ENCODE measurements around the gene DDX39B. TPM values are rescaled to one million over a fixed set of nuclear protein-coding genes. Genes with fewer than 3 reads are reported as not detected.
"Not testable (repeated sequence)": the region's sequence is repeated elsewhere in the genome, so short reads cannot be mapped to it uniquely, and the experiment has no call there.

DDX39B gene
- total RNA-seq, 1 experiment from 2014 or later = 467 TPM

DNA sequence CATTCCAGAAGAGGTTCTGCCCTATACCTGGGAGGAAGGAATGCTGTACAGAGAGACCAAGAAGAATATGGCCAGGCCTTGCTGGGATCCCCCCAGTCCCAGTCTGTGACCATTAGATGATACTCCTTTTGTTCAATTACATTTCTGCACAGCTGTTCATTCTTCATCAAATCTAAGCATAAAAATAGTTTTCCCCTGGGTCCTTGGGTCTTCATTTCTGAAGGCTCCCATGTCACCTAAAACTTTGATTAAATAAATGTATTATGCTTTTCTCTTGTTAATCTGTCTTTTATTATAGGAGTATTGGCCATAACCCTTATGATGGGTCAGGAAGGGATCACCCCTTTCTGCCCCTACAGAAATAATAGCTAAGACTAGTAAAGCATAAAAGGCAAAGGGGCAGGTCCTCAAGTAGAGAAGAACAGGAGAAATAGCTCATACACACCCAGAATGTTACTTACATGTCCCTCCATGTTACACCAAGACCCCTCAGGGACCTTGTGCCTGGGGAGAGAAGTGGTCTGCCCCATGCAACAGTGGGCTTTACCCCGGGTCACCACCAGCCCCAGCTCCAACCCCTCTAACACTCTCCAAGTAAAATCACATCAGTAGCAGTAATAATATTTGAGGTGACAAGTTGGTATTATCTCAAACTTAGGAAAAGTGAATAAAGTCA, 28.2 kb upstream of the DDX39B start:
- no peak overlapping the region for H3K4me3 ChIP-seq
- no peaks in the 10 kb centered on the region for H3K36me3 ChIP-seq
- H3K4me1 ChIP-seq (replicated peaks) = no peaks in the 10 kb centered on the region
- no peak overlapping the region for H3K27ac ChIP-seq
- DNase-seq (ENCODE audit: low read depth in 1 of 2, low spot score in 2 of 2) = no peak
- no peaks in the 10 kb centered on the region for H3K9me3 ChIP-seq (replicated peaks)
- H3K27me3 ChIP-seq (replicated peaks) = no peaks in the 10 kb centered on the region

DNA sequence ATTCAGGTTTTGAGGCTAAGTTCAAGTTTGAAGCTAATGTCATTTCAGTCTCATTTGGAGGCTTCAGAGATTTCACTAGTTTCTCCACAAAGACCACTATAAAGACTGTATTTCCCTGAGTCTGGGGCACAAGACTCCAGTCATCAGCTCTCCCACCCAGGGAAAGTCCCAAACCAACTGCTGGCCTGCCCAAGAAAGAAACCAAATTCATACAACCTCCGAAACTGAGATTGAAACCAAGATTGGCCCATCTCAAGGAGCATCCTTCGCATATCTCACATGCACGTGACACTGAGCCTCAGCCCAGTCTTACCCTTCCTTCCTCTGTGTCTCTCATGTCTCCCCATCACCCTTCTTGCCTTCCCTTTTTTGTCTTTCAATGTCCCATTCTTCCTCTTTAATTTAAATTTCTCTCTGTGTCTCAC, 26.7 kb upstream of the DDX39B start:
- Histone ChIP-seq H3K36me3 (no peaks in the 10 kb centered on the region), H3K27me3 (replicated peaks) (no peaks in the 10 kb centered on the region), H3K9me3 (replicated peaks) (no peaks in the 10 kb centered on the region), H3K4me1 (replicated peaks) (peaks cover 3% of the 10 kb centered on the region), H3K4me3 (no peak overlapping the region), H3K27ac (no peak overlapping the region)
- no peak for DNase-seq (ENCODE audit: low read depth in 1 of 2, low spot score in 2 of 2)

DNA sequence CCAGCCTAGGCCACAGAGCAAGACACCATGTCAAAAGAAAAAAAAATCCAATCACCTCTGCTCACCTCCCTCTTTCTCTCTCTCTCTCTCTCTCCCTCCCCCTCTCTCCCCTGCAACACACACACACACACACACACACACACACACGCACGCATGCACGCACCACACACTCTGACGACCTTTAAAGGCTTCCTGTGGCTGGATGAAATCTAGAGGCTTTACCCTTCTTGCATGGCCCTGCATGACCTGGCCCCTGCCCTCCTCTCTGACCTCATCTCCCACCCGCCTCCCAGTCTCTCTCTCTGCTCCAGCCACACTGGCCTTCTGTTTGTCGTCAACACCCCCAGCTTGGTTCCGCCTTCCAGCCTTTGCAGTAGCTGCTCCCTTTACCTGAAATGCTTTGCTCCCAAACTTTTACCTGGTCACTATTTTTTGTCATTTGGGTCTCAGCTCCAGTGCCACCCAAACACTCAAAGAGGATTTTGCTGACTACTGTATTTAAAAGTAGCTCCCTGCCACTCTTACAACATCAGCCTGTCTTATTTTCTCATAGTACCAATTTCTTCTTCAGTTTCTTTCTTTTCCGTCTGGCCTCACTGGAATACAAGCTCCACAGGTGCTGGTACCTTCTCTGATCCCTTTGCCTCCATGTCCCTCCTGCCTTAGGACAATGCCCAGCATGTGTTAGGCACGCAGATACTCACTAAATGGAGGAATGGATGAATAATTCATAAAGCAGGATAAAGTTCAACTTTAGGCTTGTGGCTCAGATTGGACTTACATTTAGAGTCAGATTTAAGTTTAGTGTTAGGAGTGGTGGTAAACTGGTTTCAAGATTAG, 25.9 kb upstream of the DDX39B start:
- Histone ChIP-seq H3K36me3 (no peaks in the 10 kb centered on the region), H3K27ac (no peak overlapping the region), H3K4me1 (replicated peaks) (peaks cover 11% of the 10 kb centered on the region), H3K4me3 (no peak overlapping the region), H3K9me3 (replicated peaks) (no peaks in the 10 kb centered on the region), H3K27me3 (replicated peaks) (no peaks in the 10 kb centered on the region)
- no peak for DNase-seq (ENCODE audit: low read depth in 1 of 2, low spot score in 2 of 2)

DNA sequence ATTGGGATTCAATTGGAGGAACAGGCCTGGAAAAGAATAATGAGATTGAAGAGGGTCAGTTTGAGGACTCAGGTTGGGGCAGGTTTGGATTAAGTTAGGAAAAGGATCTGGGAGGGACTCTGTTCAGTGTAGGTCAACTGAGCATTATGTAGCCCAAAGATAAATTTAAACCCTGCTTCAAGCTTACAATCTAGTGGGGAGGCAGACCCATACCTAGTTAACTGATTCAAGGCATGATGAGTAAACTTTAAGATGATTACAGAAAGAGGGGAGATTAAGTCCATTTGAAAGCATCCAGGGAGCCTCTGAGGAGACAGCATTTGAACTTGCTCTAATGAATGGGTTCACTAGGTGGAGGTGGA, 18.9 kb upstream of the DDX39B start:
- H3K9me3 ChIP-seq (replicated peaks) = no peaks in the 10 kb centered on the region
- H3K4me3 ChIP-seq = no peak overlapping the region
- H3K27me3 ChIP-seq (replicated peaks) = no peaks in the 10 kb centered on the region
- H3K4me1 ChIP-seq (replicated peaks) = peaks cover 39% of the 10 kb centered on the region
- no peak for DNase-seq (ENCODE audit: low read depth in 1 of 2, low spot score in 2 of 2)
- H3K36me3 ChIP-seq = peaks cover 34% of the 10 kb centered on the region
- peak overlapping the region; percentile 77 for H3K27ac ChIP-seq

DNA sequence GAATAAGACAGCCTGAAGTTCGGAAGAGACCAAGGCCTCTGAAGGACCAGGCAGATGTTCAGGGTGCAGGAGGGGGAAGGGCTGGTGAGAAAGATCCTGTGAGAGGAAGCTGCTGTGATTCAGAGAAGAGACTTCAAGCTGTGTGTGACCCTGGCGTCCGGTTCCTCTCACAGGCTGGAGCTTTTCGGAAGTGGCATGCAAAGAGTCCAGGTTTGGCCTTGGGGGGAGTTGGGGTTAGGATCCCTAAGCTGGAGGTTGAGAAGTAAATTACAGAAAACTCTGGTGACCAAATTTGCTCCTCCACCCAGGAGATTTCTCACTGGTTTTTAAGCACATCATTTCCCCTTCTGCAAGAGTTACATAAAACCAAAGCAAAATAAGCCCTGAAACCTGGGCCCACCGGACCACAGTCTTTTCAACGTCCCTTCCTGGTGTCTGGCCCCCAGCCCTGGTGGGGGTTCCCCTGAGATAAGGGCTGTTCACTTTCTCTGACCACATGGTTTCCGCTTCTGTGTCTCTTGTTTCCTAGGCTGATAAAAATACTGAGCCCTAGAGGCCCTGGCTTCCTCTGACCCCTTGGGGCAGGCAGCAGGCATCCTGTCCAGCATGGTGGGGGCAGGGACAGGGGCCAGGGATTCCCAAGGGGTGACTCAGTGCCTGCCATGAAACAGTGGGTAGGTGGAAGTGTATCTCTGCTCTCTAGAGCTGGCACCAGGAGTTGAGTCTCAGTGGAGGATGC, 18.3 kb upstream of the DDX39B start:
- no peaks in the 10 kb centered on the region for H3K9me3 ChIP-seq (replicated peaks)
- H3K4me3 ChIP-seq = no peak overlapping the region
- no peaks in the 10 kb centered on the region for H3K27me3 ChIP-seq (replicated peaks)
- peaks cover 34% of the 10 kb centered on the region for H3K36me3 ChIP-seq
- peaks cover 39% of the 10 kb centered on the region for H3K4me1 ChIP-seq (replicated peaks)
- peak overlapping the region; percentile 77 for H3K27ac ChIP-seq
- DNase-seq (ENCODE audit: low read depth in 1 of 2, low spot score in 2 of 2) = peak; percentile 81 to 91

DNA sequence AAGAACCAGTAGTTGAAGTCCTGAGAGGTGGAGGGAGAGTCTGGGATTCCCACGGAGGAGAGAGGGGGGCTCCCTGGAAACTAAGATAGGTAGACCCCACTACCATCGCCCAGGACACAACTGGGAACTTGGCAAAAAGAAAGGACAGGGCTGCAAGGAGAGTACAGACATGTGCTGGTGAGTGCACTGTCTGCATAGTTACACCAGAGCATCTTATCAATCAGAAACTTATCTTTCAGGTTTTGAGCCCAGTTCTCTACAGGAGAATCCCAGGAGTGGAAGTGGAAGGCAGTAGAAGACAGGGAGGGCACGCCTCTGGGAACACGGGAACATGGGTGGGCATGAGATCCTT, 17.8 kb upstream of the DDX39B start:
- no peaks in the 10 kb centered on the region for H3K27me3 ChIP-seq (replicated peaks)
- H3K9me3 ChIP-seq (replicated peaks) = no peaks in the 10 kb centered on the region
- H3K4me3 ChIP-seq = no peak overlapping the region
- peaks cover 37% of the 10 kb centered on the region for H3K36me3 ChIP-seq
- no peak for DNase-seq (ENCODE audit: low read depth in 1 of 2, low spot score in 2 of 2)
- peak overlapping the region; percentile 77 for H3K27ac ChIP-seq
- H3K4me1 ChIP-seq (replicated peaks) = peaks cover 39% of the 10 kb centered on the region

DNA sequence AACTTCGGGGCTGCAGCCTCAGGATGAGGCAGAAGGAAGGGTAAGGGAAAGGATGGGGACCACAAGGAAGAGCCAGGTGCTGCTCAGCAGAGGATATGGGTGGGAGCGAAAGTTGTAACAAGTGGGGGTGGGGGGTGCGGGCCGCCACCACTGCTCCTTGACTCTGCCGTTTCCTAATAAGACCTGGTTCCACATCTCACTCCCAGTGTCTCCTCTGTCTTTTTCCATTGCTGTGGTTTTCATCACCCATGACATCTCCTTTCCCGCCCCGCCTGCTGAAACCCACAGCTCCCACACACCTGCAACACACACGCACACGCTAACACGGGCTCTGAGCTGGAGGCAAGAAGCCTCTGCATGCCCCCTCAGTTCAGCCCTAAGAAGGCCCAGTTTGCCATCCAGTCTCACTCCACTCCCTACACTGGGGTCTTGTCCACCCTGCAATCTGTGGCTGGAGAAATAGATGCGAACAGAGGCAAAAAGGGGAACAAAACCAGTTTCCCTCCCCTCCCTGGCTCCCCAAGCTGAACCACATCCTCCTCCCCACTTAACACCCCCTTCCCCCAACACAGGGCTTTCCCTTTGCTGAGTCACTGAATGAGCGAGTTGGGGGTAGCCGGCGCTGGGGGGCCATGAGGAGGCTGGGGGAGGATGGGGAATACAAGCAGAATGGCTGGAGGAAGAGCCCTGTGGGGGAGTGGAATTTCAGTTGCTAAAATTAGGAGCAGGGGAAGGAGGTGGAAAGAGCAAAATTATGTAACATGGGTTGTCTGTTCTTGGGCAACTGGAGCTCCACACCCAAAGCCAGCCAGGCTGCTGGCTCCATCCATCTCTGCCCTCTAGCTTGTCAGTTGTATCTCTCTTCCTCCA, 17.1 kb upstream of the DDX39B start:
- Histone ChIP-seq H3K27me3 (replicated peaks) (no peaks in the 10 kb centered on the region), H3K4me3 (no peak overlapping the region), H3K27ac (peak overlapping the region; percentile 77; the same call in 1 of the 2 replicates), H3K36me3 (peaks cover 39% of the 10 kb centered on the region), H3K9me3 (replicated peaks) (no peaks in the 10 kb centered on the region), H3K4me1 (replicated peaks) (peaks cover 39% of the 10 kb centered on the region)
- DNase-seq (ENCODE audit: low read depth in 1 of 2, low spot score in 2 of 2) = no peak

DNA sequence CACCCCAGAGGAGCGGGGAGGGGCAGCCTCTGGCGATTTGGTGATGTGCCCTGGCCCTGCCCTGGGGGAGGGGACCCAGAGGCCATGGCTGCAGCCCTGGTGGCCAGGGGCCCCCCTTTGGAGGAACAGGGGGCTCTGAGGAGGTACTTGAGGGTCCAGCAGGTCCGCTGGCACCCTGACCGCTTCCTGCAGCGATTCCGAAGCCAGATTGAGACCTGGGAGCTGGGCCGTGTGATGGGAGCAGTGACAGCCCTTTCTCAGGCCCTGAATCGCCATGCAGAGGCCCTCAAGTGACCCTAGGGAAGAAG, 16.5 kb upstream of the DDX39B start:
- no peak overlapping the region for H3K4me3 ChIP-seq
- no peak overlapping the region for H3K27ac ChIP-seq
- DNase-seq (ENCODE audit: low read depth in 1 of 2, low spot score in 2 of 2) = no peak
- H3K9me3 ChIP-seq (replicated peaks) = no peaks in the 10 kb centered on the region
- no peaks in the 10 kb centered on the region for H3K27me3 ChIP-seq (replicated peaks)
- H3K4me1 ChIP-seq (replicated peaks) = peaks cover 34% of the 10 kb centered on the region
- H3K36me3 ChIP-seq = peaks cover 43% of the 10 kb centered on the region

DNA sequence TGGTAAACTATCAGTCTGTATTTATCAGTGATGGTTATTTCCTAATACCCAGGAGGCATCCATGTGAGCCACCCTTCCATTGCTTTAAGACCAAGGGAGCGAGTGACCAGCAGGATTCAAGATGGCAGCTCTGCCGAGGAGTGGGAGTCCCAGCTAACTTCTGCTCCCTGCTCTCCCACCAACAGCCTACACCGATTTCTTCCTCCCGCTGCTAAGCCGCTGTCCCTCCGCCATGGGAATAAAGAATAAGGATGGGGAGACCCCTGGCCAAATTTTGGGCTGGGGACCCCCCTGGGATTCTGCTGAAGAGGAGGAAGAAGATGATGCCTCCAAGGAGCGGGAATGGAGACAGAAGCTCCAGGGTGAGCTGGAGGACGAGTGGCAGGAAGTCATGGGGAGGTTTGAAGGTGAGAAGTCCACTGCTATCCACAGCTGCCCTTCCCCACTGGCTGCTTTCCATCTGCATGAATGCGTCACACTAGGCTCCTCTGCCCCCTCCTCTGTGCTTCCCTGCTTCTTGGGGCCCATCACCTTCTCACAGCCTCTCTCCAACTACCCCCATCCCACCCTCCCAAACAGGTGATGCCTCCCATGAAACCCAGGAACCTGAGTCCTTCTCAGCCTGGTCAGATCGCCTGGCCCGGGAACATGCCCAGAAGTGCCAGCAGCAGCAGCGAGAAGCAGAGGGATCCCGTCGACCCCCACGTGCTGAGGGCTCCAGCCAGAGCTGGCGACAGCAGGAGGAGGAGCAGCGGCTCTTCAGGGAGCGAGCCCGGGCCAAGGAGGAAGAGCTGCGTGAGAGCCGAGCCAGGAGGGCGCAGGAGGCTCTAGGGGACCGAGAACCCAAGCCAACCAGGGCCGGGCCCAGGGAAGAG, 15.9 kb upstream of the DDX39B start:
- peaks cover 28% of the 10 kb centered on the region for H3K4me1 ChIP-seq (replicated peaks)

DNA sequence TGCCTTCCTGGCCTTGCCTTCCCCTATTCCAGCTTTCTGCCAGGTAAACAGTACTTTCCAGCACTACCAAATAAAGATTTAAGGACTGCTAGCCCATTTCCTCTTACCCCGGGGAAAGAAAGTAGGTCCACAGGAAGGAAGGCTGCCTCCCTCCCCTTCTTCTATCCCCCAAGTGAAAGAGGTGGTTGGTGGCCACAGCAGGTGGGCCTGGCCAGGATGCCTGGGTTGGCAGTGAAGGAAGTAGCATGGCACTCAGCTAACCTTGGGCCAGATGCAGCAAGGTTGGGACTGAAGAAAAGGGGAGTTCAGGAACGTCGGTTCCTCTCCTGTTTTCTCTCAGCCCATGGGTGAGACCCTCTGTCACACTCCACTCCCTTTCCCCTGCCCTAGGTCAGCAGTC, 14.5 kb upstream of the DDX39B start:
- no peak for DNase-seq (ENCODE audit: low read depth in 1 of 2, low spot score in 2 of 2)
- Histone ChIP-seq H3K9me3 (replicated peaks) (no peaks in the 10 kb centered on the region), H3K4me1 (replicated peaks) (peaks cover 28% of the 10 kb centered on the region), H3K27ac (no peak overlapping the region), H3K27me3 (replicated peaks) (no peaks in the 10 kb centered on the region), H3K36me3 (peaks cover 51% of the 10 kb centered on the region), H3K4me3 (no peak overlapping the region)

More for the DNA sequence above, 15.9 kb upstream of the DDX39B start:
- no peaks in the 10 kb centered on the region for H3K9me3 ChIP-seq (replicated peaks)
- no peak overlapping the region for H3K4me3 ChIP-seq
- no peak overlapping the region for H3K27ac ChIP-seq
- no peaks in the 10 kb centered on the region for H3K27me3 ChIP-seq (replicated peaks)
- no peak for DNase-seq (ENCODE audit: low read depth in 1 of 2, low spot score in 2 of 2)
- H3K36me3 ChIP-seq = peaks cover 47% of the 10 kb centered on the region

DNA sequence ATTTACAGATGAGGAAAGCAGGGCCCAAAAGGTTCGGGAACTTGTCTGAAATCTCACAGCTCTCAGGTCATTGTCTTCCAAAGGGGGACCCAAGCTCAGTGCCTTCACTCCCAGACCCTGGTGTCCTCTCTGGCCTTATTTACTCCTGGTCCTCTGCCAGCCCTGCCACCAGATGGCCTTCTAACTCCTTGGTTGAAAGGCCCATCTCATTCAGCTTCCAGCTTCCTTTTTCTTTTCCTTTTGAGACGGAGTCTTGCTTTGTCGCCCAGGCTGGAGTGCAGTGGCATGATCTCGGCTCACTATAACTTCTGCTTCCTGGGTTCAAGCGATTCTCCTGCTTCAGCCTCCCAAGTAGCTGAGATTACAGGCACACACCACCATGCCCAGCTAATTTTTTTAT, 9.6 kb upstream of the DDX39B start:
- DNase-seq (ENCODE audit: low read depth in 1 of 2, low spot score in 2 of 2) = peak in 1 of 2 experiments; percentile 28
- not testable (repeated sequence) for H3K9me3 ChIP-seq (replicated peaks); H3K4me3 ChIP-seq; H3K27me3 ChIP-seq (replicated peaks); H3K27ac ChIP-seq; H3K4me1 ChIP-seq (replicated peaks)
- peaks cover 46% of the 10 kb centered on the region for H3K36me3 ChIP-seq

DNA sequence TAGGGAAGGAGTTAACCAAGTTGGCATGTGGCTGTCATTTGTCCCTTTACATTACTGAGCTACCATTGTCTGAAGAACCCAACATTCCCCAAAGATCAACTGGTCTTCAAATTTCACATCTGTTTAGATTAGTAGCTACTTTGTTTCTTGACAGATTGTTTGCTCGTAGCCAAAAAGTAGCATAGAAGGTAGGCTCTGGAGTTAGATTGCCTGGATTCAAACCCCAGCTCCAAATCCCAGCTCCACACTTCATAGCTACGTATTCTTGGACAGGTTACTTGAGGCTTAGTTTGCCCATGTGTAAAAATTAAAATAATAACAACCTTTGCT, 6.7 kb upstream of the DDX39B start:
- Histone ChIP-seq H3K27me3 (replicated peaks) (no peaks in the 10 kb centered on the region), H3K36me3 (peaks cover 39% of the 10 kb centered on the region), H3K4me3 (no peak overlapping the region), H3K9me3 (replicated peaks) (no peaks in the 10 kb centered on the region), H3K27ac (no peak overlapping the region), H3K4me1 (replicated peaks) (peaks cover 9% of the 10 kb centered on the region)
- no peak for DNase-seq (ENCODE audit: low read depth in 1 of 2, low spot score in 2 of 2)
